Peyer's patch (tissue), 4 donors: ENCODE measurements around the gene ASB1.

Source experiments
- POLR2A ChIP-seq, 2 donors: fragments of 450-650 bp; IDR thresholded peaks; one replicate each; pipeline ENCODE4 v1.5.1; 2017; ENCODE audit warnings: antibody characterized with exemption in 2 of 2, mild to moderate bottlenecking in 2 of 2, moderate library complexity in 2 of 2
- TF ChIP-seq, protein P1 (sequence below), 6 experiments: fragments of 450-650 bp in 4 of 6; fragments of 200-600 bp in 2 of 6; sonication (generic) in 1 of 6; IDR thresholded peaks; one replicate each; pipeline ENCODE4 v1.5.1; 2017 to 2019; ENCODE audit warnings: antibody characterized with exemption in 6 of 6, mild to moderate bottlenecking in 3 of 6, moderate library complexity in 1 of 6

DNA sequence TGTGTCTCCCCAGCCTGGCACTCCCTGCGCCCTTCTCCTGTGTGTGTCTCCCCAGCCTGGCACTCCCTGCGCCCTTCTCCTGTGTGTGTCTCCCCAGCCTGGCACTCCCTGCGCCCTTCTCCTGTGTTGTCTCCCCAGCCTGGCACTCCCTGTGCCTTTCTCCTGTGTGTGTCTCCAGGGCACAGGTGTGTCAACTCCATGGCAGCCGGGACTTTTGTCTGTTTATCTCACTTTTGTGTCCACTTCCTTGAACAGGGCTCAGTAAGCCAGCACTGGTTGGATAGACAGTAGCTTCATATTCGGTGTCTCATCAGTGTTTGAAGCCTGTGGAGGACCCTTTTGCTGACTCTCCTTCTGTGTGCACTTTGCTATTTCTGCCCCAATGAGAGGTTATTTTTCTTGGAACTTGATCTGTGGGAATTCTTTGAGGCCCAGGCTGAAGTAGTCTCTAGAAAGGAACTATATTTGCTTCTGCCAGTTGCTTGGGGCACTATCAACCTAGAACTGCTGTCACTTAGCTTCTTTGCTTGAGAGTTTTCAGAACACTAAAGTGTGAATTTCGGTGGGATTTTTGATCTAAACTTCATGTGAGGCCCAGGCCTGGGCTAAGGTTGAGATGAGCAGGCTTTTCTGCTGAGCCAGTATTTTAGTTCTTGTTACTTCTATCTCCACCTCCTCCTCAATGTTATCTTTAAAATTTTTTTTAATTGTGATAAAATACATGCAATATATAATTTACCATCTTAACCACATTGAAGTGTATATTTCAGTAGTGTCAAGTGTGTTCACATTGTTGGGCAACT lies 8.3 kb upstream of the ASB1 start:
- TF ChIP-seq, protein P1, sequence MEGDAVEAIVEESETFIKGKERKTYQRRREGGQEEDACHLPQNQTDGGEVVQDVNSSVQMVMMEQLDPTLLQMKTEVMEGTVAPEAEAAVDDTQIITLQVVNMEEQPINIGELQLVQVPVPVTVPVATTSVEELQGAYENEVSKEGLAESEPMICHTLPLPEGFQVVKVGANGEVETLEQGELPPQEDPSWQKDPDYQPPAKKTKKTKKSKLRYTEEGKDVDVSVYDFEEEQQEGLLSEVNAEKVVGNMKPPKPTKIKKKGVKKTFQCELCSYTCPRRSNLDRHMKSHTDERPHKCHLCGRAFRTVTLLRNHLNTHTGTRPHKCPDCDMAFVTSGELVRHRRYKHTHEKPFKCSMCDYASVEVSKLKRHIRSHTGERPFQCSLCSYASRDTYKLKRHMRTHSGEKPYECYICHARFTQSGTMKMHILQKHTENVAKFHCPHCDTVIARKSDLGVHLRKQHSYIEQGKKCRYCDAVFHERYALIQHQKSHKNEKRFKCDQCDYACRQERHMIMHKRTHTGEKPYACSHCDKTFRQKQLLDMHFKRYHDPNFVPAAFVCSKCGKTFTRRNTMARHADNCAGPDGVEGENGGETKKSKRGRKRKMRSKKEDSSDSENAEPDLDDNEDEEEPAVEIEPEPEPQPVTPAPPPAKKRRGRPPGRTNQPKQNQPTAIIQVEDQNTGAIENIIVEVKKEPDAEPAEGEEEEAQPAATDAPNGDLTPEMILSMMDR (IDR thresholded peaks at IDR 0.05) = no peak
- no peak for TF ChIP-seq POLR2A (IDR thresholded peaks at IDR 0.05)
